ENCODE data around the gene ZNF649. TPM values are rescaled to one million over a fixed set of nuclear protein-coding genes. Genes with fewer than 3 reads are reported as not detected.
"Not testable (repeated sequence)": the region's sequence is repeated elsewhere in the genome, so short reads cannot be mapped to it uniquely, and the experiment has no call there.

ZNF649 gene
- total and polyA plus RNA-seq, 2 donors from 2014 or later: 4.9 to 16.2 TPM

DNA sequence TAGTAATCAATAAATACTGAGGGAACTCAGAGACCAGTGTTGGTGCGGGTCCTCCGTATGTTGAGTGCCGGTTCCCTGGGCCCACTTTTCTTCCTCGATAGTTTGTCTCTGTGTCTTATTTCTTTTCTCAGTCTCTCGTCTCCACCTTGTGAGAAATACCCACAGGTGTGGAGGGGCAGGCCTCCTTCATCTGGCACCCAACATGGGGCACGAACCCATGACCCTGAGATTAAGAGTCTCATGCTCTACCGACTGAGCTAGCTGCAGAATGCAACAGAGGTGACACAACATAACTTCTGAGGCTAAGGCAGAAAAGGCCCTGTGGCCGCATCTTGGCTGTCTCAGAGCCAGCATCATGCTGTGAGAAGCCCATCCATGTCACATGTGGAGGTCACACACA lies 17.1 kb upstream of the ZNF649 start:
- Histone ChIP-seq H3K27me3 (ENCODE audit: control insufficient read depth, insufficient read depth, low read length) (no peaks in the 10 kb centered on the region), H3K36me3 (ENCODE audit: control insufficient read depth in 2 of 3, insufficient read depth in 3 of 3, low read length in 3 of 3) (no peaks in the 10 kb centered on the region), H3K9ac (ENCODE audit: low read length in 3 of 3) (no peak overlapping the region), H3K4me1 (ENCODE audit: control insufficient read depth in 2 of 3, insufficient read depth in 2 of 3, low read depth in 1 of 3, low read length in 3 of 3) (peaks cover 0 to 2% (median 0%) of the 10 kb centered on the region in 3 donors), H3K27ac (ENCODE audit: low read depth in 2 of 2, low read length in 2 of 2) (no peak overlapping the region), H3K9me3 (ENCODE audit: control insufficient read depth in 2 of 3, insufficient read depth in 1 of 3, low read length in 3 of 3) (peaks cover 0 to 39% (median 14%) of the 10 kb centered on the region in 3 donors), H3K4me3 (ENCODE audit: low read length in 3 of 3) (no peak overlapping the region)
- no peak for FAIRE-seq
- TF ChIP-seq, protein P1, sequence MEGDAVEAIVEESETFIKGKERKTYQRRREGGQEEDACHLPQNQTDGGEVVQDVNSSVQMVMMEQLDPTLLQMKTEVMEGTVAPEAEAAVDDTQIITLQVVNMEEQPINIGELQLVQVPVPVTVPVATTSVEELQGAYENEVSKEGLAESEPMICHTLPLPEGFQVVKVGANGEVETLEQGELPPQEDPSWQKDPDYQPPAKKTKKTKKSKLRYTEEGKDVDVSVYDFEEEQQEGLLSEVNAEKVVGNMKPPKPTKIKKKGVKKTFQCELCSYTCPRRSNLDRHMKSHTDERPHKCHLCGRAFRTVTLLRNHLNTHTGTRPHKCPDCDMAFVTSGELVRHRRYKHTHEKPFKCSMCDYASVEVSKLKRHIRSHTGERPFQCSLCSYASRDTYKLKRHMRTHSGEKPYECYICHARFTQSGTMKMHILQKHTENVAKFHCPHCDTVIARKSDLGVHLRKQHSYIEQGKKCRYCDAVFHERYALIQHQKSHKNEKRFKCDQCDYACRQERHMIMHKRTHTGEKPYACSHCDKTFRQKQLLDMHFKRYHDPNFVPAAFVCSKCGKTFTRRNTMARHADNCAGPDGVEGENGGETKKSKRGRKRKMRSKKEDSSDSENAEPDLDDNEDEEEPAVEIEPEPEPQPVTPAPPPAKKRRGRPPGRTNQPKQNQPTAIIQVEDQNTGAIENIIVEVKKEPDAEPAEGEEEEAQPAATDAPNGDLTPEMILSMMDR (IDR thresholded peaks at IDR 0.05; ENCODE audit: borderline replicate concordance, extremely low read depth, insufficient read depth): no peak
- intact Hi-C loops (cut with DNase I): no loop called here
- DNase-seq: no peak

DNA sequence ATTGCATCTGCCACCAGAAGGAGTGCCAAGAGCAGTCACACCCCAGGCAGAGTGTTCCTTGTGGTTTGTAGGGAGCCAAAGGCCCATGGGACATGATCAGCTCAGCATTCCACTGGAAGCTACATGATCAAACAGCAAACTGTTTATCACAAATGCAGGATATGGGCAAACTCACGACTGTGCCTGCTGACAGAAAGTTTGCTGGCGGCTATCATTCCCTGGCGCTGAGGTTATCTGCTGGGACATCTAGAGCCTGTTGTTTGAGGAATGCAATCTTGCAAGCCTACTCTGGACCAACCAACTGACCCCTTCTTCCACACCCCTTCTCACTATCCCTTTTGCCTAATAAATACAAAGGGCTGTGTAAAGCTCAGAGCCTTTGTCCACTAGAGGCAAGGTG lies 14.8 kb upstream of the ZNF649 start:
- Histone ChIP-seq H3K9me3 (ENCODE audit: control insufficient read depth in 2 of 3, insufficient read depth in 1 of 3, low read length in 3 of 3) (peaks cover 2 to 61% (median 25%) of the 10 kb centered on the region in 3 donors), H3K36me3 (ENCODE audit: control insufficient read depth in 2 of 3, insufficient read depth in 3 of 3, low read length in 3 of 3) (no peaks in the 10 kb centered on the region), H3K4me3 (ENCODE audit: low read length in 3 of 3) (no peak overlapping the region), H3K27ac (ENCODE audit: low read depth in 2 of 2, low read length in 2 of 2) (no peak overlapping the region), H3K9ac (ENCODE audit: low read length in 3 of 3) (no peak overlapping the region), H3K27me3 (ENCODE audit: control insufficient read depth, insufficient read depth, low read length) (no peaks in the 10 kb centered on the region), H3K4me1 (ENCODE audit: control insufficient read depth in 2 of 3, insufficient read depth in 2 of 3, low read depth in 1 of 3, low read length in 3 of 3) (no peaks in the 10 kb centered on the region)
- DNase-seq (no peak), FAIRE-seq (no peak)
- intact Hi-C loops (cut with DNase I): no loop called here
- TF ChIP-seq, protein P1 (IDR thresholded peaks at IDR 0.05; ENCODE audit: borderline replicate concordance, extremely low read depth, insufficient read depth): no peak

DNA sequence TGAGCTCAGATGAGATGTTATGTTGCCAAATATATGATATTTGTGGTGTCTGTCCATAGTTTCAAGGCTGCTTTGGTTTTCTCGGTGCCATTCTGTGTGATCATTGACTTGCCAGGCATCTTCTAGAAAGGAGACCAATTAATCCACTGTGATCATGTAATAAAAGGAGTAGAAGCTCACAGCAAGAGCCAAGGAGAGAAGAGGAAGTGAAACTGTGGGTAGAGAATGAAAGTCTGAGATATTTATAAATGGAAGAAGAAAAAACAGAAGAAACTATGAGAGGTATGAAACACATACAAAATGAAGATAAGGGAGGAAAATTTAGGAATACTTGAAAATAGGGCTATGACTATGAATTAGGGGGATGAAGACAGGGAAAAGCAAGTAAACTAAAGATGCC lies 11.3 kb upstream of the ZNF649 start:
- no peak overlapping the region for H3K4me3 ChIP-seq (ENCODE audit: low read length in 3 of 3)
- DNase-seq (no peak), FAIRE-seq (no peak)
- no peak overlapping the region for H3K27ac ChIP-seq (ENCODE audit: low read depth in 2 of 2, low read length in 2 of 2)
- intact Hi-C loops (cut with DNase I): no loop called here
- TF ChIP-seq, protein P1 (IDR thresholded peaks at IDR 0.05; ENCODE audit: borderline replicate concordance, extremely low read depth, insufficient read depth): no peak
- H3K4me1 ChIP-seq (ENCODE audit: control insufficient read depth in 2 of 3, insufficient read depth in 2 of 3, low read depth in 1 of 3, low read length in 3 of 3): no peaks in the 10 kb centered on the region
- H3K9ac ChIP-seq (ENCODE audit: low read length in 3 of 3): no peak overlapping the region
- H3K27me3 ChIP-seq (ENCODE audit: control insufficient read depth, insufficient read depth, low read length): no peaks in the 10 kb centered on the region
- no peaks in the 10 kb centered on the region for H3K36me3 ChIP-seq (ENCODE audit: control insufficient read depth in 2 of 3, insufficient read depth in 3 of 3, low read length in 3 of 3)
- H3K9me3 ChIP-seq (ENCODE audit: control insufficient read depth in 2 of 3, insufficient read depth in 1 of 3, low read length in 3 of 3): peaks cover 2 to 62% (median 17%) of the 10 kb centered on the region in 3 donors

DNA sequence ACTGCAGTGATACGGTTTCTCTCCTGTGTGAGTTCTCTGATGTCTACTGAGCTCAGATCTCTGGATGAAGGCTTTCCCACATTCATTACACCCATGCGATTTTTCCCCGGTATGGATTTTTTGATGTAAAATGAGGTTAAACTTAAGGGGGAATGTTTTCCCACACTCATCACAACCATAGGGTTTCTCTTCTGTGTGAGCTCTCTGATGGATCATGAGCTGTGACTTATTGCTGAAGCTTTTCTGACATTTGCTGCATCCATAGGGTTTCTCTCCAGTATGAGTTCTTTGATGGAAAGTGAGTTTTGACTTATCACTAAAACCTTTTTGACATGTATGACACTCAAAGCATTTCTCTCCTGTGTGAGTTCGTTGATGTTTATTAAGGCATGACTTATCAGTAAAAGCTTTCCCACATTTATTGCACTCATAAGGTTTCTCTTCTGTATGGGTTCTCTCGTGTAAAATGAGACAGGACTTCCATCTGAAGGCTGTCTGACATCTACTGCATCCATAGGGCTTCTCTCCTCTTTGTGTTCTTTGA lies 10.6 kb upstream of the ZNF649 start:
- no peak overlapping the region for H3K9ac ChIP-seq (ENCODE audit: low read length in 3 of 3)
- no peaks in the 10 kb centered on the region for H3K4me1 ChIP-seq (ENCODE audit: control insufficient read depth in 2 of 3, insufficient read depth in 2 of 3, low read depth in 1 of 3, low read length in 3 of 3)
- TF ChIP-seq, protein P1 (IDR thresholded peaks at IDR 0.05; ENCODE audit: borderline replicate concordance, extremely low read depth, insufficient read depth): no peak
- peaks cover 2 to 55% (median 13%) of the 10 kb centered on the region in 3 donors for H3K9me3 ChIP-seq (ENCODE audit: control insufficient read depth in 2 of 3, insufficient read depth in 1 of 3, low read length in 3 of 3)
- DNase-seq (no peak), FAIRE-seq (no peak)
- H3K27ac ChIP-seq (ENCODE audit: low read depth in 2 of 2, low read length in 2 of 2): no peak overlapping the region
- no peaks in the 10 kb centered on the region for H3K36me3 ChIP-seq (ENCODE audit: control insufficient read depth in 2 of 3, insufficient read depth in 3 of 3, low read length in 3 of 3)
- no peak overlapping the region for H3K4me3 ChIP-seq (ENCODE audit: low read length in 3 of 3)
- no peaks in the 10 kb centered on the region for H3K27me3 ChIP-seq (ENCODE audit: control insufficient read depth, insufficient read depth, low read length)
- intact Hi-C loops (cut with DNase I): no loop called here

DNA sequence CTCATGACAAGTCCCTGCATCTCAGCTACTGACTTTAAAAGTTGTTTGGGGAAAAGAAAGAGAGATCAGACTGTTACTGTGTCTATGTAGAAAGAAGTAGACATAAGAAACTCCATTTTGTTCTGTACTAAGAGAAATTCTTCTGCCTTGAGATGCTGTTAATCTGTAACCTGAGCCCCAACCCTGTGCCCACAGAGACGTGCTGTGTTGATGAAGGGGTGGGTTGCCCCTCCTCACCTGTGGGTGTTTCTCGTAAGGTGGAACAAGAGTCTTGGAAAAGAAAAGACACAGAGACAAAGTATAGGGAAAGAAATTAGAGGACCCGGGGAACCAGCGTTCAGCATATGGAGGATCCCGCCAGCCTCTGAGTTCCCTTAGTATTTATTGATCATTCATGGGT lies 3.2 kb upstream of the ZNF649 start:
- FAIRE-seq; H3K9ac ChIP-seq (ENCODE audit: low read length in 3 of 3); intact Hi-C loops (cut with DNase I); H3K4me1 ChIP-seq (ENCODE audit: control insufficient read depth in 2 of 3, insufficient read depth in 2 of 3, low read depth in 1 of 3, low read length in 3 of 3); H3K9me3 ChIP-seq (ENCODE audit: control insufficient read depth in 2 of 3, insufficient read depth in 1 of 3, low read length in 3 of 3); H3K27ac ChIP-seq (ENCODE audit: low read depth in 2 of 2, low read length in 2 of 2); H3K4me3 ChIP-seq (ENCODE audit: low read length in 3 of 3); H3K36me3 ChIP-seq (ENCODE audit: control insufficient read depth in 2 of 3, insufficient read depth in 3 of 3, low read length in 3 of 3); H3K27me3 ChIP-seq (ENCODE audit: control insufficient read depth, insufficient read depth, low read length): not testable (repeated sequence)
- peak in 2 of 5 donors; percentile 18 to 35 for DNase-seq
